DND-41 (cell line): ENCODE results near the gene COPE.

ENCODE experiments used
- ATAC-seq: fragments of 200-7000 bp; cut with Tn5 transposase; 3 replicates; pipeline ENCODE4 v1.9.1; 2021; ENCODE audit warnings: low read depth; ENCODE audit not compliant: insufficient read depth
- DNase-seq: peaks from one replicate; pipeline ENCODE4 v3.0.0-alpha.2; 2020
- H2AFZ ChIP-seq: 2 replicates; pipeline ENCODE4 v1.6.0; 2012; ENCODE audit warnings: low read depth, low read length
- H3K27ac ChIP-seq: 2 replicates; pipeline ENCODE4 v1.5.1; 2012; ENCODE audit warnings: low read length, inconsistent platforms
- H3K27me3 ChIP-seq: fragments of 200-600 bp; sonication (generic); 2 replicates; pipeline ENCODE4 v1.6.0; 2012; ENCODE audit warnings: low read length, mild to moderate bottlenecking, inconsistent platforms; ENCODE audit not compliant: insufficient read depth, poor library complexity
- H3K36me3 ChIP-seq: 2 replicates; pipeline ENCODE4 v1.5.1; 2012; ENCODE audit warnings: low read length, inconsistent platforms; ENCODE audit not compliant: insufficient read depth
- H3K4me1 ChIP-seq: 2 replicates; pipeline ENCODE4 v1.5.1; 2012; ENCODE audit warnings: mild to moderate bottlenecking, low read length; ENCODE audit not compliant: insufficient read depth
- H3K4me2 ChIP-seq: 2 replicates; pipeline ENCODE4 v1.6.0; 2012; ENCODE audit warnings: mild to moderate bottlenecking, moderate library complexity, low read length, inconsistent platforms; ENCODE audit not compliant: insufficient read depth
- H3K4me3 ChIP-seq, 2 experiments: fragments of 200-600 bp in 1 of 2; shearing (Covaris generic) in 1 of 2; 2 replicates each; pipeline ENCODE4 v1.5.1; 2012 to 2016; ENCODE audit warnings: inconsistent platforms in 2 of 2, low read length in 2 of 2, mild to moderate bottlenecking in 2 of 2, low read depth in 1 of 2, moderate library complexity in 1 of 2
- H3K79me2 ChIP-seq: 2 replicates; pipeline ENCODE4 v1.6.0; 2012; ENCODE audit warnings: low read length, inconsistent platforms; ENCODE audit not compliant: insufficient read depth
- H3K9ac ChIP-seq: 2 replicates; pipeline ENCODE4 v1.6.0; 2012; ENCODE audit warnings: low read depth, mild to moderate bottlenecking, inconsistent platforms, low read length, moderate library complexity
- H3K9me3 ChIP-seq: 2 replicates; pipeline ENCODE4 v1.5.1; 2012; ENCODE audit warnings: low read length, moderate library complexity, mild to moderate bottlenecking, inconsistent platforms; ENCODE audit not compliant: insufficient read depth, severe bottlenecking
- H4K20me1 ChIP-seq: 2 replicates; pipeline ENCODE4 v1.6.0; 2012; ENCODE audit warnings: low read length; ENCODE audit not compliant: insufficient read depth
- CTCF ChIP-seq: IDR thresholded peaks from 2 replicates; pipeline ENCODE4 v1.5.1; 2012; ENCODE audit warnings: borderline replicate concordance, low read length, moderate library complexity, mild to moderate bottlenecking; ENCODE audit not compliant: poor library complexity, severe bottlenecking; ENCODE audit errors: extremely low read depth
- EZH2 ChIP-seq: IDR thresholded peaks from 3 replicates; pipeline ENCODE4 v1.6.1; 2012; ENCODE audit warnings: borderline replicate concordance, low read depth, mild to moderate bottlenecking, moderate library complexity, low read length, inconsistent platforms; ENCODE audit not compliant: severe bottlenecking

Gene COPE

GRCh38 chr19:18899624-18900560 is 19.3 kb downstream of the COPE start:
- H3K4me2 ChIP-seq: no peak overlapping the region
- H3K9ac ChIP-seq: no peak overlapping the region
- no peak for ATAC-seq
- H3K27ac ChIP-seq: no peak overlapping the region
- no peak overlapping the region for H3K4me3 ChIP-seq
- H3K27me3 ChIP-seq: no peaks in the 10 kb centered on the region
- H3K36me3 ChIP-seq: peaks cover 49% of the 10 kb centered on the region
- H3K4me1 ChIP-seq: no peaks in the 10 kb centered on the region
- DNase-seq: no peak
- no peaks in the 10 kb centered on the region for H3K9me3 ChIP-seq
- TF ChIP-seq CTCF: no peak
- no peak for TF ChIP-seq EZH2
- peaks cover 12% of the 10 kb centered on the region; the same call in 1 of the 2 replicates for H4K20me1 ChIP-seq
- no peak overlapping the region for H2AFZ ChIP-seq
- no peaks in the 10 kb centered on the region for H3K79me2 ChIP-seq

GRCh38 chr19:18898607-18899408 is 20.4 kb downstream of the COPE start:
- no peak overlapping the region for H3K4me3 ChIP-seq
- H4K20me1 ChIP-seq: peaks cover 12% of the 10 kb centered on the region; the same call in 1 of the 2 replicates
- H3K36me3 ChIP-seq: peaks cover 40% of the 10 kb centered on the region
- no peak overlapping the region for H2AFZ ChIP-seq
- DNase-seq (no peak), ATAC-seq (no peak; the same call in 2 of the 3 replicates)
- no peak for TF ChIP-seq EZH2
- no peak for TF ChIP-seq CTCF
- no peak overlapping the region for H3K9ac ChIP-seq
- H3K79me2 ChIP-seq: no peaks in the 10 kb centered on the region
- H3K27ac ChIP-seq: no peak overlapping the region
- no peaks in the 10 kb centered on the region for H3K9me3 ChIP-seq
- H3K4me1 ChIP-seq: no peaks in the 10 kb centered on the region
- no peaks in the 10 kb centered on the region for H3K27me3 ChIP-seq
- H3K4me2 ChIP-seq: no peak overlapping the region

GRCh38 chr19:18898081-18898606 is 21.0 kb downstream of the COPE start:
- no peaks in the 10 kb centered on the region for H3K79me2 ChIP-seq
- no peak overlapping the region for H3K4me3 ChIP-seq
- no peak for DNase-seq
- H3K27me3 ChIP-seq: no peaks in the 10 kb centered on the region
- no peak overlapping the region for H3K4me2 ChIP-seq
- no peak for TF ChIP-seq CTCF
- TF ChIP-seq EZH2: no peak
- H4K20me1 ChIP-seq: peaks cover 12% of the 10 kb centered on the region; the same call in 1 of the 2 replicates
- no peaks in the 10 kb centered on the region for H3K9me3 ChIP-seq
- ATAC-seq: no peak
- H2AFZ ChIP-seq: no peak overlapping the region
- H3K36me3 ChIP-seq: peaks cover 34% of the 10 kb centered on the region
- H3K27ac ChIP-seq: no peak overlapping the region
- no peaks in the 10 kb centered on the region for H3K4me1 ChIP-seq
- no peak overlapping the region for H3K9ac ChIP-seq
